GM18508 (cell line): ENCODE data around the gene NDE1.

Source experiments
- ATAC-seq: cut with Tn5 transposase; IDR thresholded peaks from one replicate; pipeline ENCODE4 v1.9.1; 2021; ENCODE audit warnings: moderate number of reproducible peaks; ENCODE audit not compliant: insufficient read depth, unreplicated experiment

Gene NDE1

GRCh38 chr16:15759070-15759469 is 109.0 kb downstream of the NDE1 start:
- no peak for ATAC-seq

- ATAC-seq: no peak
These were observed 110.1 kb downstream of the NDE1 start for GRCh38 chr16:15760129-15760528.

GRCh38 chr16:15764112-15764511 is 114.1 kb downstream of the NDE1 start:
- no peak for ATAC-seq

GRCh38 chr16:15765116-15765515 is 115.1 kb downstream of the NDE1 start:
- no peak for ATAC-seq

GRCh38 chr16:15765880-15766279 is 115.8 kb downstream of the NDE1 start:
- ATAC-seq: peak; percentile 68

GRCh38 chr16:15766918-15767317 is 116.9 kb downstream of the NDE1 start:
- ATAC-seq: no peak

- ATAC-seq: no peak
These were observed 118.2 kb downstream of the NDE1 start for GRCh38 chr16:15768201-15768600.

- ATAC-seq: no peak
These were observed 119.2 kb downstream of the NDE1 start for GRCh38 chr16:15769239-15769638.

GRCh38 chr16:15770107-15770506 is 120.1 kb downstream of the NDE1 start:
- no peak for ATAC-seq

GRCh38 chr16:15770512-15770911 is 120.5 kb downstream of the NDE1 start:
- ATAC-seq: no peak

- no peak for ATAC-seq
These were observed 121.6 kb downstream of the NDE1 start for GRCh38 chr16:15771694-15772093.

- ATAC-seq: no peak
These were observed 122.7 kb downstream of the NDE1 start for GRCh38 chr16:15772579-15773293.

- no peak for ATAC-seq
These were observed 123.9 kb downstream of the NDE1 start for GRCh38 chr16:15773968-15774367.

- ATAC-seq: no peak
These were observed 125.2 kb downstream of the NDE1 start for GRCh38 chr16:15775209-15775608.

- no peak for ATAC-seq
These were observed 125.7 kb downstream of the NDE1 start for GRCh38 chr16:15775663-15776304.
